GM19452 (cell line): ENCODE results near the gene CCER1.
"Not testable (repeated sequence)": the region's sequence is repeated elsewhere in the genome, so short reads cannot be mapped to it uniquely, and the experiment has no call there.

ENCODE experiments used
- ATAC-seq: cut with Tn5 transposase; IDR thresholded peaks from one replicate; pipeline ENCODE4 v1.9.1; 2021; ENCODE audit not compliant: unreplicated experiment

CCER1 gene, protein sequence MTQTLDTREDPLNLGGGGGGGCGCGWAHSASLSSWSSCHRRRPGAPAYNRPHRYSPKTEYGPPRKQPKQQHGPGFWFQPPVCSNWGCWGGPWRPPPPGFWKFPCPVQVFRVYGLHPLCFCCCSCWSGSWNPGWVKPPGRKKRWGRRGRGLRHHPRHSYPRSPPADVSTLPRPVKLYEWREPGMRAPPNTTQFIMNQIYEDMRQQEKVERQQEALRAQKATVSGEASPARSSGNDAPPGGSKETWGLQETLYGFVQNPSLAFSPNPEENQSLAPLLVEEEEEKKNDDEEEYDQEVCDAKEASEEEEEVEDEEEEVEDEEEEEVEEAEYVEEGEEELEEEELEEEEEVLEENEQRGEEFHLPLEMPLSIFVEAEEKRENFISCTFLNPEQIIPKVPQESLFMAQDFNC

DNA sequence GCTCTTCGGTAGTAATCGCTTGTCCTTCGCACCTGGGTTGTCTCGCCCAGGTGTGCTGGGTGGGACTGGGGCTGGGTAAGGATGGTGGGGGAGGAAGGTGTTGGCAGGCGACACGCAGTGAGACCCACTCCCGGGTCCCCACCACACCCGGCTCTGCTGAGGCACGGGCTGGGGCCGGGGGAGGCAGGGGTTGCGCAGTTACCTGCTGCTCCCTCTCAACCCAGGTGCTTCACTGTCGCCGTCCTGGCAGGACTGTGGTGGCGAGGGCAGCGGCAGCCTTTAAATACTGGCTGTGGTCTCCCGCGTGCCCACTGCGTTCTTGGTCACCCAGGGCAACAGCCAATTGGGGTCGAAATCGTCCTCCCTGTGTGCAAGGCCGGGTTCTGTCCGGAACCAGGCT lies at the start of gene CCER1:
Gene CCER1, minus strand, starts transcription at position 256 of the 400 bp plus-strand sequence. CDS start 434 bp downstream, outside the sequence.
- no peak for ATAC-seq

DNA sequence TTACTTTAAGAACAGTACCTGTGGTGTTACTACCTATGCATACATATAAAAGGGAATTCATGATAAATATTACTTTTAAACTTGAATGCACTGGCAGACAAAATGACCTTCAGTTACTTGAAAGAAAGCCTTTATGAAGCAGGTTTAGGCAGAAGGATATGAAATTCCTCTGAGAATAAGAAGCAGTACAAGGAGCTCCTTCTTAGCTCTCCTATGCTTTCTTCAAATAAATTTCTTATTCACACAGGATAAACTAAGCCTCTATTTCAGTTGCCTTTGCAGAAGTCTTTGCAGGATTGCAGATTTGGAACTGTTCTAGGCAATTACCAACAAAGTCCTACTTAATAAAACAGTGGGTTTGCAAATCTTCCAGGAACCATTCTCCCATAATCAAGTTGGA lies 48.8 kb upstream of the CCER1 start:
- ATAC-seq = no peak

GRCh38 chr12:91001306-91001705 lies 46.3 kb upstream of the CCER1 start:
- ATAC-seq = no peak

GRCh38 chr12:90999966-91000365 lies 45.0 kb upstream of the CCER1 start:
- ATAC-seq = no peak

DNA sequence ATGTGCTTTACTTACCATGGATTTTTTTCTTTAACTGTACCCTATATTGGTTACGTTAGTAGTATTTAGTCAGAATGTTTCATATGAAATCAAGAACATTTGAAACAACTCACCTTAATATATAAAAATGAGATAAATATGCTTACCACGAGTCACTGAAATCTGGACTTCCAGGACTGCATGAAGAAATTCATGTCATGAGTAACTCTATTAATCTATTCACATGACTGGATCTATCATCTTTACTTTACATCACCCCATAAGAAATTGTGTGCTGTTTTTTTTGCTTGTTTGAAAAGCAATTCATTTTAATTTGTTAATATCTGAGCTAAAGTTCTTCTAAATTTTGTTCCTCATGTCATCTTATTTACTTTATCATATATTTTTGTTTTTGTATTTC lies 44.6 kb upstream of the CCER1 start:
- ATAC-seq = no peak

DNA sequence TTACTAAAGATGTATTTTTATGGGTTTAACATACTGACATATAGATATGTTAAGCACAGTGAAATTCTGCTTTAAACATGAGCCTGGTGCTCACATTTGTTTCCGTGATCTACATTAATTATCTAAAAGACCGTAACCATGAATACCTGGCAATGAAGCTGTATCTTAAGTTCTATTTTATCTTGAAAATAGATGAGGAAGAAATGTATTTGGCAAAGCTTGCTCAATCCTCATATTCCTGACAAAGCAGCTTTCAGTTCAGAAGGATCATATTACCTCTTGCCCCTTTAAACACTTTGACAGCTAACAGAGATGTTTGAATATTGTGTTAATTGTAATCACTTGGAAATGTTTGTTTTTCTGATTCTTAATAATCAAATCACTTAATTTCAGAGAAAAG lies 40.0 kb upstream of the CCER1 start:
- ATAC-seq = no peak

GRCh38 chr12:90991952-90992465 lies 37.0 kb upstream of the CCER1 start:
- no peak for ATAC-seq

DNA sequence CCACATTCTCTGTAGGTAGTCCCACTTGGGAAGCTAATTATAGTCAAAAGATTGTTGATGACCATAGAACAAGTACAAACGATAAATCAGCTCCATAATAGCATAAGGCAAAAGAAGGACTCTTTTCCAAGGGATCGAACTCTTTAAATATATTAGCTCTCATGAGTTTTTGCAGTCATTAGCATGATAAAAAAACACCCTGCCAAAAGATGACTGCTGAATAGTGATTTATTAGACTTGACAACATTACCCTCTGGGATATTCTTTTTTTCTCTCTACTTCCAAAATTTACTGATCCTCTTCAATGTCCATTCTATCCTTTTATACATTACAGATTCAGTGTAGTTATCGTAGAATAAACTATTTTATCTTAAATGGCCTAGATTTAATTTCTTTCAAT lies 35.6 kb upstream of the CCER1 start:
- no peak for ATAC-seq

GRCh38 chr12:90989686-90990111 lies 34.7 kb upstream of the CCER1 start:
- ATAC-seq = no peak

DNA sequence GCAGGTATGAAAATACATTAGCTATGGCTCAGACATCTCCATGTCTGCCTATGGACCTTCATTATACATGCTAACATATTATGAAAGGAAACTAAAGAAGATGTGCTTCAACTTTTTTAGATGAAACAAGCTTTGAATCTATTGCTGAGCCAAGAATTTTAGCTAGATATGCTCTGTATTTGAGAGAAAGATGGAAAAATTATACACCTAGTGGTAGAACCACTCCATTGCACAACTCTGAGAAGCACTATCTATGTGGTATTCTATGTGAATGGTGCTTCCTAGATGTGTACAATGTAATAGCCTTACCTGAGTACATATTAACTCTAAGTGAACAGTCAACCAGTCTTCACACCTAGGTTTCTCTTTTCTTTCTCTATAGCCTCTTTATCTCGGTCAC lies 32.5 kb upstream of the CCER1 start:
- no peak for ATAC-seq

DNA sequence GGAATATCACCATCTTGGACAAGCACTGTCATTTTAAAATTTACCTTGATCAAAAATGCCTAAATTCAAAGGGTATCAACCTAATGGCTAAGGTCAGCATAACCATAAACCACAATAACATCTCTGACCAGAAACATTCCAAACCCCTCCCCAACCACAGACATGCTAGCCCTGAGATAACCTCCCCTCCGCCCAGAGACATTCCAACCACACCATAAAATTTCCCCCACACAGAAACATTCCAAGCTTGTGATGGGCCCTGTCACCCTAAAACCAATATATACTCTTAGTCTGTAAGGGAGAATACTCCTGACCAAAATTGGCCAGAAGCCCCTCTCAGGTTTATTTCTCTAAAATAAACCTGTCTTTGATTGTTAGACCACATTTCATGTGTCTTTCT lies 32.1 kb upstream of the CCER1 start:
- no peak for ATAC-seq

DNA sequence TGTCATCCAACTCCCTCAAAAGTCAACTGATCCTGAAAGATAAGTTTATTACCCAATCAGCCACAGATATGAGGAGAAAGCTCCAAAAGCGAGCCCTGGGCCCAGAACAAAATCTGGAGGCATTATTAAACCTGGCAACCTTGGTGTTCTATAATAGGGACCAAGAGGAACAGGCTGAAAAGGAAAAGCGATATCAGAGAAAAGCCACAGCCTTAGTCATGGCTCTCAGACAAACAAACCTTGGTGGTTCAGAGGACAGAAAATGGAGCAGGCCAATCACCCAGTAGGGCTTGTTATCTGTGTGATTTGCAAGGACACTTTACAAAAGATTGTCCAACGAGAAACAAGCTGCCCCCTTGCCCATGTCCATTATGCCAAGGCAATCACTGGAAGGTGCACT lies 30.4 kb upstream of the CCER1 start:
- not testable (repeated sequence) for ATAC-seq

DNA sequence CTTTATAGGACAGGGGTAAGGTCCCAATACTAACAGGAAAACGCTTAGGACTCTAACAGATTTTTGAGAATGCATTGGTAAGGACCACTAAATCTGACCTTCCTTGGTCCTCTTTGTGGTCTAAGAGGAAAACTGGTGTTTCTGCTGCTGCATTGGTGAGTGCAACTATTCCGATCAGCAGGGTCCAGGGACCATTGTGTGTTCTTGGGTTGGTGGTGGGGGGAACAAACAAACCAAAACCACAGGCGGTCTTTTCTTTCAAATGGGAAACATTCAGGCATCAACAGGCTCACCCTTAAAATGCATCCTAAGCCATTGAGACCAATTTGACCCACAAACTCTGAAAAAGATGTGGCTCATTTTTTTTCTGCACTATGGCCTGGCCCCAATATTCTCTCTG lies 29.1 kb upstream of the CCER1 start:
- ATAC-seq = no peak

DNA sequence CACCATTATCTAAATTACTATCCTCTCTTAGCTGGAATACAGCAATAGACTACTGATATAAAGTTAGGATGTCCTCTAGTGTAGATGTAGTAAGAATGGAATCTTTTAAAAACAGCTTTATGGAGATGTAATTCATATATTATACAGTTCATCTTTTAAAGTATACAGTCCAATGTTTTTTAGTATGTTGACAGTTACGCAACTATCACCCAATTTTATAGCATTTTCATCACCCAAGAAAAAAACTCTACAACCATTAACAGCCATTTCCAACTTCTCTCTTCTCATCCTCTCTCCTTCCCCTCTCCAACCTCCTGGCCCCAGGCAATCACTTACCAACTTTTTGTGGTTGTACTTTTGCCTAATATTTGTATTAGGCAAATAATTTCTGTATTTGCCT lies 27.2 kb upstream of the CCER1 start:
- no peak for ATAC-seq

GRCh38 chr12:90979951-90980350 lies 25.0 kb upstream of the CCER1 start:
- no peak for ATAC-seq

DNA sequence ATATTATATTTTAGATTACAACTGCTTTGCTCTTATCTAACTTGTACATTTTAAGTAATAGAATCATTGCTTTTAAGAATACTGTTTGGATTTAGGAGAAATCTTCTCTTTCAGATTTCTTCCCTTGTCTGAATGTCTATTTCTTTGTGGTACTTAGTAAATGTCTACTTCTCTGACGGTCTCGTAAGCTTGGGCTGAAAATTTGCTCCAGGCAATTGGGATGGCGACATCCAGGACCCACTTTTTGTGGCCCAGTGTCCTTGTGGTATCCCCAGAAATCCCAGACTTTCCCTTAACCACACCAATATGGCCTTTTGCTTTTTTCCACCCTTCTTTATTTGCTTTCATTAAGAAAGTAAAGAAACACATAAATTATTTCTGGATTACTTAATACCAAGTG lies 24.0 kb upstream of the CCER1 start:
- ATAC-seq = no peak

DNA sequence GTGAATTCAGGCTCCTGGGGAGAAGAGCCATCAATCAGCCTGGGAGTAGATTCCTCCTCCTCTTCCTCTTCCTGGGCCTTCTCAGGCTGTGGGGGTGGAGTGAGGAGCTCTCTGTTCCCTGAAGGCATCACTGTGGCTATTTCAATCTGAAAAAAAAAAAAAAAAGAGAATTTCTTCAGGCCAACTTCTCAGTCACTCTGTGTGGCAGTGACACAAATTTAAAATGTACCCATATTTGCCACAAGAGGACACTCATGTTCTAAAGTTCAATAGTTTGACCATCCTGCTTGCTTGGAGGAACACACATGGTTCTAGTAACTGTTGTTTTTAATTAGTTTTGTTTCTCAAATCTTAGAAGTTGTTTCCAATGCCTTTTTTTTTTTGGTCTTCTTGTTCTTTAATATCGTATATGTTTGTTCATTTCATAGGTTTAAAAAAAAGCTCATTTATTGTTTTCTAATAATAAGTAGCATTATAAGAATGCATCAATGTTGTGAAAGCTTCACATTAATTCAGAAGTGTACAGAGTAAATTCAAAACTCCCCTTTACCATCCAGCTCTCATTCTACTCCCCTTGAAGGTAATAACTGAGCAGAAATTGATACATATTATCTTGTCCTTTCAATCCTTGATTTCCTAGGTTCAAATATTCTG lies 23.3 kb upstream of the CCER1 start:
- ATAC-seq = peak; percentile 89

DNA sequence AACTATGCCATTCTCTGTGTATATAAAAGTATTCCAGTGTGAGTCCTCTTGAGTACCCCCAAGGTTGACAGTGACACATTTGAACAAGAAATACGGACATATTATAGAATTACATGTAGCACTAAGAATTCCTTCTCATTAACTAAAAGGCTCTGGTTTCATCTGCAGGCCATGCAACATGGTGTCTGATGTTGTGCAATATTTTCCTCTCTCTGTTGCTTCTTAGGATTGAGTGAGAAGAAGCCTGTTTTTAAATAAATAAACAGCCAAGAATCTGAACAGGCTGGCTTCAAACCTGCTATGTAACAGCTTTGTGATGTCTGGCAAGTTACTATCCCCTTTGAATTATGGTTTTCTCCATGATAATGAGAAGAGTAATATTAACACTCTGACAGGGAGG lies 22.2 kb upstream of the CCER1 start:
- ATAC-seq = no peak

GRCh38 chr12:90974286-90974685 lies 19.3 kb upstream of the CCER1 start:
- no peak for ATAC-seq

DNA sequence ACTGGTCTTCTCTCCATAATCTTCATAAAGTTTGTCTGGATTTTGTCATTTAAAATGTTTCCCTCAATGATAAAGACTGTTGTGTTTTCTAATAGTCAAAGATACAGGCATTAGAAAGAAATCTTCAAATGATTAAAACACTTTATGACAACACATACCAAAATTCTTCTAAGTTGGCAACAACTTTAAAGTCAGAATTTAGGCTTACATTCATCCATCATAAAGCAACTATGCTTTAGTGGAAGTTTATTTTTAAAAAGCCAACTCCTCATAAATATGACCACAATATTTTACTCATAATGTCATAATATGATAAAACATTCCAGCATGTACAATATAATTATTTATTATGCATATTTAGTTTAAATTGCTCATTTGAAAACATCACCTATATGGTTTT lies 17.2 kb upstream of the CCER1 start:
- no peak for ATAC-seq

- ATAC-seq = no peak
Observed at GRCh38 chr12:90970911-90971310, 15.9 kb upstream of the CCER1 start.

GRCh38 chr12:90970471-90970870 lies 15.5 kb upstream of the CCER1 start:
- no peak for ATAC-seq
